Measurements from ENCODE around the gene ZNF827. TPM values are rescaled to one million over a fixed set of nuclear protein-coding genes. Genes with fewer than 3 reads are reported as not detected.

Gene ZNF827
- polyA plus RNA-seq, 1 experiment: 15.1 TPM

GRCh38 chr4:145812919-145813318, 125.7 kb downstream of the ZNF827 start:
- no peaks in the 10 kb centered on the region for H3K27me3 ChIP-seq (ENCODE audit: control insufficient read depth, insufficient read depth, low read length)
- TF ChIP-seq CTCF (IDR thresholded peaks at IDR 0.05; ENCODE audit: insufficient read depth, low read depth, low read length): no peak
- CTCF ChIA-PET: no interaction called here
- H3K4me3 ChIP-seq (ENCODE audit: low read depth, low read length): no peak overlapping the region
- no peak for DNase-seq (ENCODE audit: low read depth)
- POLR2A ChIA-PET: no interaction called here
- peaks cover 2% of the 10 kb centered on the region; the same call in 1 of the 2 replicates for H3K36me3 ChIP-seq (ENCODE audit: control insufficient read depth, insufficient read depth, low read length)

GRCh38 chr4:145808848-145809512, 129.6 kb downstream of the ZNF827 start:
- Histone ChIP-seq H3K27me3 (ENCODE audit: control insufficient read depth, insufficient read depth, low read length) (no peaks in the 10 kb centered on the region), H3K36me3 (ENCODE audit: control insufficient read depth, insufficient read depth, low read length) (peaks cover 2% of the 10 kb centered on the region; the same call in 1 of the 2 replicates), H3K4me3 (ENCODE audit: low read depth, low read length) (no peak overlapping the region)
- no peak for DNase-seq (ENCODE audit: low read depth)
- no peak for TF ChIP-seq CTCF (IDR thresholded peaks at IDR 0.05; ENCODE audit: insufficient read depth, low read depth, low read length)
- ChIA-PET POLR2A (no interaction called here), CTCF (interaction anchor here (0.8 kb wide), 1 partner anchor 12 kb away, joined by 3 read pairs; no protein-coding TSS in a partner anchor)

- H3K4me3 ChIP-seq (ENCODE audit: low read depth, low read length): no peak overlapping the region
- peaks cover 2% of the 10 kb centered on the region; the same call in 1 of the 2 replicates for H3K36me3 ChIP-seq (ENCODE audit: control insufficient read depth, insufficient read depth, low read length)
- ChIA-PET POLR2A (no interaction called here), CTCF (interaction anchor here (0.6 to 0.8 kb wide), 2 partner anchors 12 to 58 kb away, joined by 3 to 4 read pairs; no protein-coding TSS in a partner anchor)
- no peaks in the 10 kb centered on the region for H3K27me3 ChIP-seq (ENCODE audit: control insufficient read depth, insufficient read depth, low read length)
- DNase-seq (ENCODE audit: low read depth): peak; percentile 79
- TF ChIP-seq CTCF (IDR thresholded peaks at IDR 0.05; ENCODE audit: insufficient read depth, low read depth, low read length): no peak
Measured at GRCh38 chr4:145808021-145808650, 130.5 kb downstream of the ZNF827 start.

- H3K27me3 ChIP-seq (ENCODE audit: control insufficient read depth, insufficient read depth, low read length): no peaks in the 10 kb centered on the region
- ChIA-PET CTCF (no interaction called here), POLR2A (no interaction called here)
- no peak overlapping the region for H3K4me3 ChIP-seq (ENCODE audit: low read depth, low read length)
- H3K36me3 ChIP-seq (ENCODE audit: control insufficient read depth, insufficient read depth, low read length): no peaks in the 10 kb centered on the region
- TF ChIP-seq CTCF (IDR thresholded peaks at IDR 0.05; ENCODE audit: insufficient read depth, low read depth, low read length): no peak
- DNase-seq (ENCODE audit: low read depth): no peak
Measured at GRCh38 chr4:145805490-145805889, 133.1 kb downstream of the ZNF827 start.

- TF ChIP-seq CTCF (IDR thresholded peaks at IDR 0.05; ENCODE audit: insufficient read depth, low read depth, low read length): no peak
- Histone ChIP-seq H3K36me3 (ENCODE audit: control insufficient read depth, insufficient read depth, low read length) (no peaks in the 10 kb centered on the region), H3K4me3 (ENCODE audit: low read depth, low read length) (no peak overlapping the region), H3K27me3 (ENCODE audit: control insufficient read depth, insufficient read depth, low read length) (no peaks in the 10 kb centered on the region)
- peak; percentile 77 for DNase-seq (ENCODE audit: low read depth)
- ChIA-PET POLR2A (interaction anchor here (0.6 kb wide), 1 partner anchor 75 kb away, joined by 5 read pairs; no protein-coding TSS in a partner anchor), CTCF (interaction anchor here (1.2 to 1.5 kb wide), 3 partner anchors 11 to 83 kb away, joined by 3 to 4 read pairs (median 4); no protein-coding TSS in a partner anchor)
Measured at GRCh38 chr4:145804116-145804515, 134.5 kb downstream of the ZNF827 start.
